ENCODE data around the gene FASN. TPM values are rescaled to one million over a fixed set of nuclear protein-coding genes. Genes with fewer than 3 reads are reported as not detected.

FASN gene
- polyA plus RNA-seq, 2 of the 4 experiments (the other 2 are of a cell fraction) = 12.9 to 169 TPM

- POLR2A ChIA-PET = interaction anchor here (0.7 to 0.8 kb wide), 2 partner anchors 24 to 28 kb away, joined by 3 read pairs; partner anchors contain the start of gene FASN
- no peak overlapping the region for H3K27ac ChIP-seq
- no peak overlapping the region for H3K4me3 ChIP-seq
- no peaks in the 10 kb centered on the region for H3K9me3 ChIP-seq
- CTCF ChIA-PET = interaction anchor here (0.6 to 1.4 kb wide), 5 partner anchors 26 to 132 kb away, joined by 3 to 4 read pairs (median 3); no protein-coding TSS in a partner anchor
- no peak for ATAC-seq
- DNase-seq (ENCODE audit: low read depth in 1 of 2, low spot score in 1 of 2) = no peak
- FAIRE-seq = no peak
- H3K4me1 ChIP-seq = peaks cover 6% of the 10 kb centered on the region
- TF ChIP-seq TFCP2L1 (CRISPR knock-in tag; IDR thresholded peaks at IDR 0.05) (no peak), JUNB (IDR thresholded peaks at IDR 0.05) (no peak), MAZ (IDR thresholded peaks at IDR 0.05; ENCODE audit: borderline replicate concordance, low read depth, low read length) (no peak), EP300 (IDR thresholded peaks at IDR 0.05) (no peak), GATA3 (IDR thresholded peaks at IDR 0.05; ENCODE audit: borderline replicate concordance) (no peak), NR3C1 (IDR thresholded peaks at IDR 0.05) (no peak), ZC3H11A (IDR thresholded peaks at IDR 0.05) (no peak), ZFP36 (IDR thresholded peaks at IDR 0.05; ENCODE audit: borderline replicate concordance, partially characterized antibody) (no peak), ZSCAN20 (CRISPR knock-in tag; IDR thresholded peaks at IDR 0.05) (no peak), HEYL (CRISPR knock-in tag; IDR thresholded peaks at IDR 0.05) (no peak), CEBPB (IDR thresholded peaks at IDR 0.05) (no peak), EHF (CRISPR knock-in tag; IDR thresholded peaks at IDR 0.05) (no peak), SMC3 (IDR thresholded peaks at IDR 0.05) (no peak)
- TF ChIP-seq, protein P1, sequence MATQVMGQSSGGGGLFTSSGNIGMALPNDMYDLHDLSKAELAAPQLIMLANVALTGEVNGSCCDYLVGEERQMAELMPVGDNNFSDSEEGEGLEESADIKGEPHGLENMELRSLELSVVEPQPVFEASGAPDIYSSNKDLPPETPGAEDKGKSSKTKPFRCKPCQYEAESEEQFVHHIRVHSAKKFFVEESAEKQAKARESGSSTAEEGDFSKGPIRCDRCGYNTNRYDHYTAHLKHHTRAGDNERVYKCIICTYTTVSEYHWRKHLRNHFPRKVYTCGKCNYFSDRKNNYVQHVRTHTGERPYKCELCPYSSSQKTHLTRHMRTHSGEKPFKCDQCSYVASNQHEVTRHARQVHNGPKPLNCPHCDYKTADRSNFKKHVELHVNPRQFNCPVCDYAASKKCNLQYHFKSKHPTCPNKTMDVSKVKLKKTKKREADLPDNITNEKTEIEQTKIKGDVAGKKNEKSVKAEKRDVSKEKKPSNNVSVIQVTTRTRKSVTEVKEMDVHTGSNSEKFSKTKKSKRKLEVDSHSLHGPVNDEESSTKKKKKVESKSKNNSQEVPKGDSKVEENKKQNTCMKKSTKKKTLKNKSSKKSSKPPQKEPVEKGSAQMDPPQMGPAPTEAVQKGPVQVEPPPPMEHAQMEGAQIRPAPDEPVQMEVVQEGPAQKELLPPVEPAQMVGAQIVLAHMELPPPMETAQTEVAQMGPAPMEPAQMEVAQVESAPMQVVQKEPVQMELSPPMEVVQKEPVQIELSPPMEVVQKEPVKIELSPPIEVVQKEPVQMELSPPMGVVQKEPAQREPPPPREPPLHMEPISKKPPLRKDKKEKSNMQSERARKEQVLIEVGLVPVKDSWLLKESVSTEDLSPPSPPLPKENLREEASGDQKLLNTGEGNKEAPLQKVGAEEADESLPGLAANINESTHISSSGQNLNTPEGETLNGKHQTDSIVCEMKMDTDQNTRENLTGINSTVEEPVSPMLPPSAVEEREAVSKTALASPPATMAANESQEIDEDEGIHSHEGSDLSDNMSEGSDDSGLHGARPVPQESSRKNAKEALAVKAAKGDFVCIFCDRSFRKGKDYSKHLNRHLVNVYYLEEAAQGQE (IDR thresholded peaks at IDR 0.05) = no peak
- H3K4me2 ChIP-seq = no peak overlapping the region
These were observed 27.4 kb downstream of the FASN start for GRCh38 chr17:82070611-82071010.

DNA sequence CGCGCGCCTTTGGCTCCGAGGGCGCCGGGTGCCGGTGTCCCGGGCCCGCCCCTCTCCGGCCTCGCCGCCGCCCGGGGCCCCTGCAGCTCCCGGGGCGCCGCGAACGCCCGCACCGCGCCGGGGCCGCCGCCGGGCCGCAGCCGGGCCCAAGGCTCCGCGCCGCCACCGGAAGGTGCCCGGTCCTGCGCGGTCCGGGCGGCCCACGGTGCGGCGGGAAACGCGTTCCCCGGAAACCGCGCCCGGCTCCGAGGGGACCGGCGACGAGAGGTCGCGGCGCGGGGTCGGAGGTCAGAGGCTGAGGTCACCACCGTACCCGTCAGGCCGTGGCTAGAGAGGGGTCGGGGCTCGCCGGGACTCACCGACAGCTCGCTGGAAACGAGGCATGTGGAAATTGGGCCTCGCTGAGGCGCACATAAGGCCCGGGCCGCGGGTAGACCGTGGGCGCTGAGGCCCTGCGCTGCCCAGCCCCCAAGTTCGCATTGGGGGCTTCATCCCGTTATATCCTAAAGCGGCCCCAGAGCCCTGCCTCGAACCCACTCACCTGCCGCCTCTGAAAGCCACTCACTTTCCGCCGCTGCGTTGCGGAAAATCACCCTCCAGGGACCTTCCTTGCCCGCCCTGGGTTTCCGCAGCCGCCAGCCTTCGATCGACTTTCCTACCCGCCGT, 32.3 kb downstream of the FASN start, which contains the start of gene DUS1L:
Gene DUS1L (minus strand): TSS at position 167 of the 666 bp plus-strand sequence. CDS start 745 bp downstream, outside the sequence.
- Histone ChIP-seq H3K4me1 (peaks cover 19% of the 10 kb centered on the region), H3K4me3 (peak within 1 kb of the TSS; percentile 94), H3K27ac (peak within 1 kb of the TSS; percentile 94 to 96), H3K4me2 (peak within 1 kb of the TSS; percentile 99), H3K9me3 (no peaks in the 10 kb centered on the region)
- whole genome bisulfite sequencing (ENCODE audit: missing lambda C conversion rate) = 36% methylated on average over 34 of the region's 88 CpGs
- CTCF ChIA-PET = interaction anchor here (0.9 to 21.7 kb wide), 8 partner anchors 11 to 106 kb away, joined by 3 to 191 read pairs (median 8); partner anchors contain the start of genes DCXR, GPS1, NOTUM and RAC3
- POLR2A ChIA-PET = interaction anchor here (1.3 to 3.1 kb wide), 2 partner anchors 15 to 33 kb away, joined by 3 to 11 read pairs; partner anchors contain the start of gene FASN
- peak; percentile 52 to 65; a peak in 5 of 6 replicates for ATAC-seq
- FAIRE-seq = no peak
- peak; percentile 68 to 72 for DNase-seq (ENCODE audit: low read depth in 1 of 2, low spot score in 1 of 2)
- TF ChIP-seq JUN (IDR thresholded peaks at IDR 0.05) (peak; percentile 86 to 97; a peak in 4 of 5 replicates), ZNF302 (CRISPR knock-in tag; IDR thresholded peaks at IDR 0.05) (no peak), SMC3 (IDR thresholded peaks at IDR 0.05) (0 out of 3 replicates have a peak, but pooled peaks have one; percentile 11), KDM5A (IDR thresholded peaks at IDR 0.05) (no peak), NPAS2 (CRISPR knock-in tag; IDR thresholded peaks at IDR 0.05; ENCODE audit: borderline replicate concordance) (no peak), CTCF (IDR thresholded peaks at IDR 0.05) (no peak), CHD4 (IDR thresholded peaks at IDR 0.05; ENCODE audit: borderline replicate concordance) (no peak), BCL3 (IDR thresholded peaks at IDR 0.05) (peak; percentile 83; the same call in 1 of the 3 replicates), NR3C1 (IDR thresholded peaks at IDR 0.05) (no peak), KDM1A (IDR thresholded peaks at IDR 0.05; ENCODE audit: low read depth) (no peak), MAZ (IDR thresholded peaks at IDR 0.05; ENCODE audit: borderline replicate concordance, low read depth, low read length) (0 out of 2 replicates have a peak, but pooled peaks have one; percentile 73), HOXB13 (CRISPR knock-in tag; IDR thresholded peaks at IDR 0.05; ENCODE audit: low read depth) (0 out of 2 replicates have a peak, but pooled peaks have one; percentile 46), ATOH8 (CRISPR knock-in tag; IDR thresholded peaks at IDR 0.05; ENCODE audit: low read depth) (no peak), POLR2AphosphoS2 (conservative IDR thresholded peaks at IDR 0.05; ENCODE audit: low read length) (no peak), HOXA7 (CRISPR knock-in tag; IDR thresholded peaks at IDR 0.05) (no peak), MAFK (IDR thresholded peaks at IDR 0.05; ENCODE audit: partially characterized antibody) (no peak), RCOR1 (IDR thresholded peaks at IDR 0.05; ENCODE audit: low read depth, low read length) (no peak), ZSCAN20 (CRISPR knock-in tag; IDR thresholded peaks at IDR 0.05) (no peak)
- TF ChIP-seq, protein P2, sequence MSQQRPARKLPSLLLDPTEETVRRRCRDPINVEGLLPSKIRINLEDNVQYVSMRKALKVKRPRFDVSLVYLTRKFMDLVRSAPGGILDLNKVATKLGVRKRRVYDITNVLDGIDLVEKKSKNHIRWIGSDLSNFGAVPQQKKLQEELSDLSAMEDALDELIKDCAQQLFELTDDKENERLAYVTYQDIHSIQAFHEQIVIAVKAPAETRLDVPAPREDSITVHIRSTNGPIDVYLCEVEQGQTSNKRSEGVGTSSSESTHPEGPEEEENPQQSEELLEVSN (IDR thresholded peaks at IDR 0.05; ENCODE audit: borderline replicate concordance, low read depth) = no peak

Measured in A549 (cell line).